Glomerular visceral epithelial cell (primary cell): ENCODE results near the gene TAPT1.
A peak's percentile ranks its signal among the peaks of the same experiment; 100 is the strongest.
"Not testable (repeated sequence)": the region's sequence is repeated elsewhere in the genome, so short reads cannot be mapped to it uniquely, and the experiment has no call there.

Experiments
- DNase-seq: peaks from one replicate; pipeline ENCODE4 v3.0.0-alpha.2; 2016; ENCODE audit errors: extremely low spot score

TAPT1 gene

DNA sequence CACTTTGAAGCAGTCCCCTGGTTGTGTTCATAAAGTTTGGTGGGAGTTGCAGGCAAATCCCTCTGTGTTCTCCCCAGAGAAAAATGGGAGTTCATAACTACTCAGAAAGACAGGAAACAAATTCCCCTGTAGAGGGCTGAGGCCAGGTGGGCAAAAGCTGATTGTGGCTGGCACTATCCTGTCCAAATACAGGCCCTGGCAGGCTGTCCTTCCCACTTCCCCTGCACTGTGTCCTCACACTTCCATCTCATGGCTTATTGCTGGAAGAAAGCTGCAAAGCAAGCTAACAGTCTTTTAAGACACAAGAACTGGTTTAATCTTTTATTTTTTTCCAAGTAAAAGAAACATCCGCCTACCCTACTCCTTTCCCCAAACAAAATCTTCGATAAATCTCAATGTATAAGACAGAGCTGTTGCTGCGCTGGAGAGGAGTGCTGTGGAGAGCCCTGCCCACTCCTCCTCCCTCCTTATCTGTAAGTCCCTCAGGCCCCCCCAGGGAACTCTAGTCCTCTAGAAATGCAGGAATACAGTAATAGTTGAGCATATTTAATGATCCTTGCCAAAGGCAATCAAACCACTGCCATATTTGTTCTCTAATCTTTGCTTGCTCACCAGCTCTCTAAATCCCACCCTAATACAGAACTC lies 14.0 kb downstream of the TAPT1 start:
- no peak for DNase-seq

DNA sequence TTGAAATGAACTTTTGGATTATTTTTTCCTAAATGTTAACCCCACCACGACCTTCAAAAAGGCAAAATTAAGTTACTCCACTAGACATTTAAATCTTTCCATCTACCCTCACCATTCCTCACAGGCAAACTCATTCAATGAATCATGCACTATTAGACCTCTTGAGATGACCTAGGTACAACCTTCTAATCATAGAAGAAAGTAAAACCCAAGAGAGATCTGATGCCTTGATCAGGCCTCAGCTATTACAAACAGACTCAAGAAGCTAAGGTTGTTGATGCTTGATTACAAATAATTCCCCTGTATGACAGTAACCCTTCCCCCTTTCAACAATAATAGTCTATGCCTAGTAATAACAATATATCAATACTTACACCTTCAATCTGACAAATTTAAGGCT lies 18.9 kb downstream of the TAPT1 start:
- no peak for DNase-seq

DNA sequence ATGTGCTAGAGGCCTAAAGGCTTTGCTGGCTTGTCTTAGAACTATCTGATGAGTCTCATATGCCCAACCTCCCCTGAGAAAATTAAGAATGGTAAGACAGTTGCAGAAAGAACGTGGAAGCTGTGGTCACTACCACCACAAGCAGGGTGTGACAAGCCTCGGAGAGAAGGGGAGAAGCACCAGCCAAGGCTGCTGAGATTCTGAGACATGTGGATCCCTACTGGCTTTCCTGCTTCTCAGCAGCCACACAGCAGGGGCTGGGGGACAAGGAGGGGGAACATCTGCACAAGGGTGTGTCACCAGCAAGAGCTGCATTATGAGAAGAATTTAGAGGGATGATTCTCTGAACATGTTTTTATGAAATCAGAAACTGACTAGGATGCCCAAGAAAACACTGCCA lies 19.4 kb downstream of the TAPT1 start:
- DNase-seq: no peak

DNA sequence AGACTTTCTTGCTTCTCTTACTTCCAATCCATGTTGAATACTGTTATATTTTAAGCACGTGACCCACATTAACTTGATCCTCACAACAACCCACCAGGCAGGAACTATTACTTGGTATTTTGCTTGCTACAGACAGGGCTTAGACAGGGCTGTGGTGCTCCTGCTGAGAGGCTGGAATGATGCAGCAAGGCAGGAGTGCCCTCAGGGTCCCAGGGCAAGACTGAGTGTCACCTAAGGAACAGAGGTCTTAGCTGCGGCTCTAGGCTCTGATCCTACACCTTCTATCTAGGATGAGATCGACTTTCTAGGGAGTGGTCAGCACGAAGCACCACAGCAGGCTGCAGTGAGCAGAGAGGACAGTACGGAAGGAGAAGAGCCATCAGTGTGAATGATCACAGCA lies 20.0 kb downstream of the TAPT1 start:
- DNase-seq: no peak

DNA sequence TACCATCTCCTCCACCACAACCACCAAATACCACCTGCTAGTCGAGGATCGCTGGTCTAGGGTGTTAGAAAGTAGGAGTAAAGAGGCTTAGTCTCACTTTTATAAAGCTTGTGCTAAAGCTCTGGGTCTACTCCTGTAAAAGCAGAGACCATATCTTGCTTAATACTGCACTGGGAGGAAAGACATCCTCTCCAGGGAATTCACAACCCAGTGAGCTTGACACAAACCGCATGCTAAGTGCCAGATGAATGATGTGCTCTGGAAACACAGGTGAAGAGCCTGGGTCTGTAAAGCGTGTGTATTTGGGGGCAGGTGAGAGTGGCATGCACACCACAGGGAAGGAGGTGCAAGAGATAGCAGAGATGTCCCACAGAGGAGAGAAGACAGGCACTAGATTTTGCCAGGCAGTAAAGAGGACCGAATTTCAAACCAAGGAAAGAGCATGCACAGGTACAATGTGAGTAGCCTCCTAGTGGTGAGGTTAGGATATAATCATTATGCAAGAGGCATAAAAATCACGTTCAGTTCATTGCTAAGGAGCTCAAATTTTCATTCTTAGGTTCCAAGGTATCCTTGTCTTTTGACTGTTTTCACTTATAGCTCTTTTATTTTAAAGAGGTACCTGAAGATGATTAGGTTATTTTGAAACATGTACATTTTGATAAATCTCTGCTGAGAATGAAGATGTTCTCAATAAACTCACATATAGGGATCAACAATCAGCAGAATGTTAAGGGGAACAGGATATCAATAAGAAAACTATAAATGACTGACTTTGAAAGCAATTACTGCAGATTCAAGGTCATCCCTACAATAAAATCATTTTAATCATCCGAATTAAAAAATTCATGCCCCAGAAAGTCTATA lies 20.7 kb downstream of the TAPT1 start:
- DNase-seq: peak; percentile 11

DNA sequence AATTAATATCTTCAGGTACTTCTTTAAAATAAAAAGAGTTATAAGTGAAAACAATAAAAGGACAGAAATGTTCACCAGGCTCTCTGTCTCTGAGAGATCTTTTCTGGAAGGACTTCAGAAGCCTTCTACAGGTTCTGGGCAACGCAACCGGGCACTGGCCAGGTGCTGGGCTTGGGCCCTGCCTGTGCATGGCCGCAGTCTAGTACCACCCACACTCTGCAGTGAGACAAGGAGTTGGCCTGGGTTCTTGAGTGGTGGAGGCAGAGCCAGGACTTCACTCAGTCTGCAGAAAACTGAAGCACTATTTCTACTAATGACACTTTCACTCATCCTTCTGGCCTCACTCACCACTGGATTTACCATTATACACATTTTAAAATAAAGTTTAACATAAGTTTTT lies 21.8 kb downstream of the TAPT1 start:
- DNase-seq: no peak

DNA sequence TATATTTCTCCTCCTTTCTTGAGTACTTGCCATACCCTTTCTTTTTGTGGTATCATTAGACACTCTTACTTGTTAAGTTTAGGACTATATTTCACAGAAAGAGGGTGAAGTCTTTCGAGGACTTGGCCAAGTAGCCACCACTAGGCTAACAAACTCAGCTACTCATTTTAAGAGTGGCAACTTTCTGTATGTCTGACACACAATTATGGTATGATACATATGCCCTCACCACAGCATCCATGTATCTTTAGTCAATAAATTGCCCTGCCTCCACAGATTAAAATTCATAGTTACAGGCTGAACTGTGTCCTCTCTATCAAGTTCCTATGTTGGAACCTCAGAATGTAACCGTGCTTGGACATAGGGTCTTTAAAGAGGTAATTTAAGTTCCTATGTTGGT lies 23.2 kb downstream of the TAPT1 start:
- no peak for DNase-seq

DNA sequence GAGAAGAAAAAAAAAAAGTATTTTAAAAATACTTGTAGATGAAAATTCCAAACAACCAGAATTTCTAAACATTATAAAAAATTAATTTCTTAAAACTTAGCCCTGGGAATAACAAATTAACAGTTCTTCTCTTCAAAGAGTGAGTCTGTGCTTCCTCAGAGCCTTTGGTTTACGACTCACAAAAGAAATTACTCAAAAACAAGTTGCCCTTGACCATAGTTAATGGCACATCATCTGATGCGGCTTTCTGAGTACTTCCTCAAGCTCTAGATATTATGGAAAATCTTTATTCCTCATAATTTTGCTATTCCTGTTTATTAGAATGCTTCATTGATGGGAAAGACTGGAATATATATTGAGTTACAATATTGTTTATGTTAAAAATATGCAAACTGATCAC lies 23.7 kb downstream of the TAPT1 start:
- no peak for DNase-seq

DNA sequence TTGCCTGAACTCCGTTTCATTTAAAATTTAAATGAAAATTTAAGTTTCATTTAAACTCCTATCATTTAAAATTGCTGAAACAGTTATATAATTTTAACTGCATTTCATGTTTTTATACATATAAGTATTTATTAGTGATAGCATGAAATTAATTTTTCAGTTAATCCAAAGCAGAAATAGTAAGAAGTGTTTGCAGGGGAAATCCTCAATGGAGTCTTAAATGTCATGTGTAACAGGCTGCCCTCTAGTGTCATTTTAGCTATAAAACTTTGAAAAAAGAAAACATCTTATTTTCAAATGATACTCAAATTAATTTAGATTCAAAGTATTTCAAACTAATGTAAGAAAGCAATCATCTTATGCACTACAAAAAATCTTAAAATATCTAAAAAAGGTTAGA lies 27.2 kb downstream of the TAPT1 start:
- DNase-seq: peak; percentile 14

DNA sequence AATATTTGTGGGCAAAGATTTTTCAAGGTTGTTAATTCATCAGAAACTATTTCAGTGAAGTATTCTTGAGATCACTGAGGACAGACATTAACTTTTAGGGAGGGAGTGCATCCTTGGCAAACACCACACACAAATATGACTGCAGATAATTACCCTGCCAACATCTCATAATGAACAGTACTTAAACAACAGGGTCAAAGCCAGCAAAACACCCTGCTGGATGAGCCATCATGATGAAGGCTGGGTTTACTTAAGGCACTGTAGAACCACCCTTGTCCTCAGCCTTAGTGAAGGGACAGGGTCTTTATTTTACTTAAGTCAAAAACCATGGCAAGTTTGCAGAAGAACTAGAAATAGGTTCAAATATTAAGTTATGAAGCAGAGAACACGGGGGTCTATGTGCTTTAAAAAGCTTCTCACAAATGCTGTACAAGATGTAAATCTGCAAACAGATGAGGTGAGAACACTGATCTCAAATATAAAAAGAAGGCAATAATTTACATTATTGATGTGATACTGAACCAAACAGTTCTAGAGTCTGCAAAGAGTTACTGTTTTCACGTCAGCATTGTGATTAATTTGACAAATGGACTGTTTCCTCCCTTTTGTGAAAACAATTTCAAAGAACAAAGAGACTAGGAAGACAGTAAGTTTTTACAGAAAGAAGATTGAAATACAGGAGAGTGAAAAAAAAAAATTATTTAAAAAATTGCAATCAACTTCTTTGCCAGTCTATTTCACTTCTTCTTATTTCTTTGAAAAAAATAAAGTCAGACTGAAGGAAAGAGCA lies 28.2 kb downstream of the TAPT1 start:
- DNase-seq: no peak

DNA sequence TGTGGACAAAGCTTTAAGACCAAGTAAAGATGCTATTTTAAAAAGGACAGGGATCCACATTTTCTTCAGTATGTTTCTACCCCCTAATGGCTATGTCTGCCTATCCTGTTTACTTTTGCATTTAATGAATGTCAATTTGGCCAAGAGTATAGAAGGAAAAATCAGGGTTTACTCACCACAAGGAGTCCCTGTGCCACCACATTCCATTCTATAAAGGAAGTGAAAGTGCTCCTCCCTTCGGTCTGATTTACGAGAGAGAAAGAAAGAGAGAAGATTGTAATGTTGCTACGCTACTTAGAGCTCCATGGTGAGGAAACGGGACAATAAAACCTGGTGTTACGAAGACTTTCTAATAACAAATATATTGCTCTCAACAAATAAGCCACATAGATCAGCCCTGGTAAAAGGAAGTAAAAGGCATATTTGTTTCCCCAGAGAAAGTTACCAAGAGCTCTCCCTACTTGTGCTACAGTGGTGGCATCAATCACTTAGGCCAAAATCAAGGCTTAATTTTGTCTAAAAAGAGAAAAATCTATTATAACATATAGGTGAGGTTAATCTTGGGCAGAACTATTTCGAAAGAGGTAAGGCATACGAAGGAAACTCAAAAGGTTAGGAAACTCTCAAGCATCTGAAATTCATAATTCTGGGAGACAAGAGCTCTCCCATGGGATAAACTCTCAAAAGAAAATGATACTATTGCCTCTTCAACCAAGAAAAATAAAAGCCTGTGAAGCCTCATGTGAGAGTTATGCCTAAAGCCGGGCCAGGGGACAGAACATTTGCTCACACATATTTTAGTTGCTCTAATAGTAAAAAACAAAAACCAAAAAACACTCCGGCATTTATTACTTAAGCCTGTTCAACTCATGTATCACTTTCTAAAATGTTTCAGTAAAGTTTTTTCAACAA lies 29.5 kb downstream of the TAPT1 start:
- peak; percentile 51 for DNase-seq

DNA sequence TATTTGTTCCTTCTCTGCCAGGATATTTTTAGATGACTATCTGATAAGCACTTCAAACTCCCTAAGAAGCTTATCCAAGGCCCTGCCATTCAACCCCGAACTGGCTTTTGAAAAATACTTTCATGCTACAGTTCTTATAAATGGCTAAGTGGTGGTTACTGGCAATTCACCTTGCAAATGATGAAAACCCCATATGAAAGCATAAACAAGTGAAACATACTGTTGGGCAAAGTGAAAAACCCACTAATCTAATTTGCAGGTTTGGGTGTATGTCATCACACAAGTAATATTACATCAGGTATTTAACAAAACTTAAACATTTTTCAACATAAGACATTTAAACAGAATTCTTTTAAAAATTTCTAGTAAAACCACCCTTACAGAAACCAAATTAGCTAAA lies 31.1 kb downstream of the TAPT1 start:
- no peak for DNase-seq

DNA sequence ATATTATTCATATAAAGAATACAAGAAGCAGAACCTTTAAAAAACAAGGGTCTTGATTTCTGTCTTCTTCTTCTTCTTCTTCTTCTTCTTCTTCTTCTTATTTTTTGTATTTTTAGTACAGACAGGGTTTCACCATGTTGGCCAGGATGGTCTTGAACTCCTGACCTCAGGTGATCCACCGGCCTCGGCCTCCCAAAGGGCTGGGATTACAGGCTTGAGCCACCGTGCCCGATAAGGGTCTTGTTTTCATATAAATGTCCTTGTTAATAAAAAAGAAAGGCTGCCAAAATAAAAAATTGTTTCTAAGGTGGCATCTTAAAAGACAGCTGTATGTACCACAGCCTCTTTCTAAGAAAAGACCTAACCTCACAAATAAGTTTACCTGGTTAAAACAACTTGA lies 31.5 kb downstream of the TAPT1 start:
- not testable (repeated sequence) for DNase-seq

DNA sequence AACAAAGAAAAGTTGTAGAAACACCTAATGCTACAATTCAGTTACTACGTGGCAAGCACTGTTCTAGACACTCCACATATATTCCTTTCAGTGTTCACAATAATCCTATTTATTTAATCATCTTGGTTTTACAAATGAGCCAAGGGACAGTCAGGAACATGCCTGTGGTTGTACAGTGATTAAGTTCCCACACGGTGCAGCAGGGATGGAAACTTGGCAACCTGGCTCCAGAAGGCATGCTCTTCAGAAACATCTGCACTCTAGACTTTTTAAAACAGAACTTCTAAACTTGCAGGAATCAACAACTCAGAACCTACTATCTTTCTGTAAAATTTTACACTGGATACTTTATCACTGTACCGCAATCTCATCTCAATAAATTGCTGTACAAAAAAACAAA lies 32.1 kb downstream of the TAPT1 start:
- no peak for DNase-seq

DNA sequence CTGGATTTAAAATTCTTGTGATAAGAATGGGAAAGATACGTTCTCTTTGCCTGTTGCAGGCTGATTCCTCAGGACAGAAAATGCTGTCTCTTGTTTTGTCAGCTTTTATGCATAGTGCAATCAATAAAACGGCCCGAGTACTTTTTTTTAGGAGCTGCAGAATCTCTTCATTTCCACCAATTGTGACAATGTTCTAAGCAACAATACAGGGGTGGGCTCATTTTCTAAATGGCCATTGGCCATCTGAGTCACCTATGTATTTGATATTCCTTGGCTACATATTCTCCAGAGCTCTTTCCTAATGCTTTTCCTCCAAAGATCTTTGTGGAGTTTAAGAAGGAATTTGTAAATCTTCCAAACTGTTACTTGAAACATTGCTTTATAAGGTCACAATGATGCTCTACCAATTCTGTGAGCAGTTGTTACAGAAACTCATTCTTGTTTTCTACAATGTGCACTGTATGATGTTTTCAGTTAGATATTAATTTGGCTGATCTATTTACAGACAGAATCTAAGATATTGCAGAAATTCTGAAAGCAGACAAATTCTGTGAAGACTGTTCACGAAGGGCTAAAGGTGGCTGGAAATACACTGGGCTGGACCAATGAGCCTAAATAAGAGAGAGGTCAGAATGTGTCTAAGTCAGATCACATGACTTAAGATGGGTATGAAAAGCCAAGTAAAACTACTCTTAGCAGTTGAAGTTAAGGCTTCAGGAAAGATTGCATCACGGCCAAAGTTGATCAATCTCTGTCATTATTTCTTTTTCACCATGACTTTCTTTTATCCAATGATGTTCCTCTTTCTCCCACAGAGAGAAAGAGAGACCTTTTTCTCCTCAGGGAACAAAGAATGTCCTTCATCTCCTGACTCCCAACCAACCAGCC lies 33.4 kb downstream of the TAPT1 start:
- no peak for DNase-seq

DNA sequence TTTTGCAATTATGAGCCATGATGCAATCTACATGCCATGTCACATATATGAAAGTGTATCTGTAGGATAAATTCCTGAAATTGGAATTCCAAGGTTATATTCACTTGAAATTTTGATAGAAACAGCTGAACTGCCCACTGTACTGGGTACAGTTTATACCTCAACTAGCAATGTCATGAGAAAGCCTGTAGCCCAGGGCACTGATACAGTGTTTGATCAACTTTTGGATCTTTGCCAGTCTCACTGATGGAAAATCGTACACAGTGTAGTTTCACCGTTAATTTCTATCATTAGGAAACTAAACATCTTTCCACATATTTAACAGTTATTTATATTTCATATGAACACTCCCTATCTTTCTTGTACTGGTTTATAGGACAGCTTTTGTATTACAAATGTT lies 34.2 kb downstream of the TAPT1 start:
- no peak for DNase-seq

DNA sequence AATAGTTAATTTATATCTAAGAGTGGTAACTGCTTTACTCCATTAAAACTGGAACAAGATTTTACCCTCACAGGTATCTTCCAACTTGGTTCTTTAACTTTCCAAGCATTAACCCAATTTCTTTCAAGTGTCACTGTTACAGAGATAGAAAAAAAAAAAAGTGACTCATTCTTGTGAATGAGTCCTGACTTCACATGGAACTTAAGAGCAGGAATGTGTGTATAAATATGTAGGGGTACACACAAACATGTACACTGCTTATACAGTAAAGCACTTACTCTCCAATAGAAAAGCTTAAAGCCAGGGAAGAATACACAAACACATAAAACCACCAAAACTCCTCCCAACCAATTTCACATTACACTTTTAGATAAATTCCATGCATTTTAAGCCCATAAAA lies 38.8 kb downstream of the TAPT1 start:
- no peak for DNase-seq

DNA sequence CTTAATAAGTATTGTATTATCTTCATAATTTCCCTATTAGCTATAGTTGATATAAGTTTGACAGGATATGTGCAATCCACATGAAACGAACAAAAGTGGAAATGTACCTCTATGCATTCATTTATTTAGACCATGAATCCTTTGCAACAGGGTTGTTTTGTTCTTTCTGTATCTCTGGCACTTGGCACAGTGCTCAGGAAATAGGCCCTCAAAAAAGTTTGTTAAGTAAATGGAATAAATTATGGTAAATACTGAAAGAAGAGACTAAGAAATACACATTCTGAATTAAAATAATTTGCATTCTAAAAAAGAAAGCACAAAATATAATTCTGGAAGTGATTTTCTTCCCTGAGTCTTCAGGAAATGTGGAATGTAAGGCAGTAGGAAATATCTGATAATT lies 39.3 kb downstream of the TAPT1 start:
- DNase-seq: no peak

DNA sequence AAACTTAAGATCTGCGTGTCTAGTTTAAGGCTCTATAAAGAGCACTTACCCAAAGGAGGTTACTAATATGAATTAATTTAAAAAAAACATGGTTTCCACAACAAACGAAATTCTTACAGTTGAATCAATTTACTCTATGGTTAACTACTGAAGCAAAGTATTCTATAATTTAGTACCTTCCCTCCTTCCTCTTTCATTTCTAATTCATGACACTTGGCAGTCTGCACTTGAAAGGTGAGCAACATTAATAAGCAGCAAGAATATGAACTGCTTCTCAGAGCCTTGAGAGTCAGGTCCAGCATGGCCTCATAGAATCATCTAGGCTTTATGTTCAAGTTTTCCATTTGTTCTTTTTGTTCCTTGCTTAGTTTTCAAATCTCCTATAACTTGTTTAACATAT lies 42.7 kb downstream of the TAPT1 start:
- DNase-seq: no peak

DNA sequence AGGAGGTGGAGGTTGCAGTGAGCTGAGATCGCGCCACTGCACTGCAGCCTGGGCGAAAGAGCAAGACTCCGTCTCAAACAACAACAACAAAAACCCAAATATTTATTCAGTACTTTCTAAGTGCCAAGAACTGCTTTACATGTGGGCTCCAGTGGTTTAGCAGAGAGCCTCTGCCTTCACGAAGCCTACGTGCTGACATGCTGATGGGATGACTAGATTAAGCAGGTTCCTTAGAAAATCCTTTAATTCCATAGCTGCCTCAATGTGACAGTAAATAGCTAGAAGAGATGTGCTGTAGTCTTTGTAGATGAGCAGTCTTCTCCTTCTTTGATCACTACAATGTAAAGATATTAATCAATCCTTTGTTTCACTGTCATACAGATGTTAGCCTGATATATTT lies 49.6 kb downstream of the TAPT1 start:
- no peak for DNase-seq

DNA sequence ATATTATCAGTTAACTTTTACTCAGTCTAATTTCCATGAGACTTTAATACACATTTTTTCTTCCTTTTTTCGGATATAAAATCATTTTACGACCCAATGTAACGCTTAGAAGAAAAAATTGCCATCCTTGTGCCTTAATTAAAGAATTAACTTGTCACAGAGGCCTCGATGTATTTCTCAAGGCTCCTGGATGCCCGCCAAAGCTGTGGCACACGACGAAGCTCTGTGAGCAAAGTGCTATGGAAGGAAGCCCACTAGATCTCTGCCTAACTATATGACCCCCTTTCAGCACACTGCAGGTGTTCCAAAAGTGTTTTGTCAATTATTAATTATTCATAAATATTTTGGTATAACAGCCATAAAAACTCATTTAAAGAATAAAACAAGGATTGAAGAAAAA lies 54.4 kb downstream of the TAPT1 start:
- DNase-seq: no peak
